G401 (cell line): Measurements from ENCODE around the gene EPHB2. TPM values are rescaled to one million over a fixed set of nuclear protein-coding genes. Genes with fewer than 3 reads are reported as not detected.
"Not testable (repeated sequence)": the region's sequence is repeated elsewhere in the genome, so short reads cannot be mapped to it uniquely, and the experiment has no call there.

Experiments used
- DNase-seq: peaks from one replicate; pipeline ENCODE4 v3.0.0-alpha.2; 2015; ENCODE audit warnings: low spot score
- in situ Hi-C: cut with HindIII; loops from 2 replicates; pipeline ENCODE4 v1.10.0; 2016; ENCODE audit warnings: low sequenced_read_pairs, mixed read lengths
- total RNA-seq: library from RNA; depleted of rRNA; stranded (reverse); fragments of >200 nt; shearing (Covaris generic); gene quantifications from 2 replicates; pipeline ENCODE4 v1.2.3, GENCODE V29; 2014

EPHB2 gene
- total RNA-seq, 1 experiment from 2014 or later, result 0.14 TPM

- in situ Hi-C loops, result no loop called here
- no peak for DNase-seq
Measured at GRCh38 chr1:22687191-22687590, 23.4 kb upstream of the EPHB2 start.

- in situ Hi-C loops, result no loop called here
- no peak for DNase-seq
Measured at GRCh38 chr1:22688466-22688865, 22.2 kb upstream of the EPHB2 start.

GRCh38 chr1:22689505-22689904 lies 21.1 kb upstream of the EPHB2 start:
- DNase-seq, result no peak
- in situ Hi-C loops, result no loop called here

DNA sequence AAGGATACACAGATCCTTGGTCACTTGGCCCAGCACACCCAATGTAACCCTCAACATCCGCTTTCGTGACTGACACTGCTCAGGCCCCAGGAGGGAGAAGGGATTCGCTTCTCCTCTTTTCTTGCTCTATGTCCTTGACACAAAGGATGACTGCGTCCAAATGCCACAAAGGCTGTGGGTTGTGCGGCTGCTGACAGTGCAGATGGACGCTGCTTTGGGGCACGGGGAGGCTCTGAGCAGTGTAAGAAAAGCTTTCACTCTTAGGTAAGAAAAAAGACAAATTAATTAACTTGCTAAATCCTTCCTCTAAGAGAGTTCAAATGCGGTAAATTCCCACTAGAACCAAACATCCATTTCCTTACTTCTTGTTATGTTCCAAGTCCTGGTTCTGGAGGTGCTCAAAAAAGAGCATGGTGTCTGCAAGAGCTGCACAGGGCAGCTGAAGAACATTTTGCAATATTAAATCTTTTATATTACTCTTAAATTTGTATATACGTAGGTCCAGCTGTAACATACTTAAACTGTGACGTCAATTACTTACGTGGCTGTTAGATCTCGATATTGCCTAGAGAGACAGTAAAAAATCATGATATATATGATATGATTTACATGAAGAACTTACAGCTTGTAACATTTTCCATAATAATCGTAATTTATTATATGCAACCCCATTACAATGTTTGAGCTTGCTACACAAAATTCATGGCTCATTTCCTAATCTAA lies 19.4 kb upstream of the EPHB2 start:
- in situ Hi-C loops, result no loop called here
- DNase-seq, result no peak

- DNase-seq, result no peak
- in situ Hi-C loops, result no loop called here
Measured at GRCh38 chr1:22694172-22694571, 16.5 kb upstream of the EPHB2 start.

DNA sequence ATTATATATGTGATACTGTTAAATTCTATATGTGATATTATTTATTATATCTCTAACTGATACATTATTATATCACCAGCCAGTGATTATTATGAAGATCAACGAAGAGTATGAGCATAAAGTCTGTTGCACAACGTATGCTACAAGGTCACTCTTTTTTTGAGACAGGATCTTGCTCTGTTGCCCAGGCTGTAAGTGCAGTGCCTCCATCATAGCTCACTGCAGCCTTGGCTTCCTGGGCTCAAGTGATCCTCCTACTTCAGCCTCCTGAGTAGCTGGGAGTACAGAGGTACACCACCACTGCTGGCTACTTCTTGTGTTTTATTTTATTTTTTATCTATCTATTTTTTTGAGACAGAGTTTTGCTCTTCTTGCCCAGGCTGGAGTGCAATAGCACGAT lies 14.0 kb upstream of the EPHB2 start:
- no peak for DNase-seq
- in situ Hi-C loops, result no loop called here

GRCh38 chr1:22697980-22698379 lies 12.7 kb upstream of the EPHB2 start:
- in situ Hi-C loops, result no loop called here
- DNase-seq, result no peak

GRCh38 chr1:22699681-22700520 lies 10.7 kb upstream of the EPHB2 start:
- no peak for DNase-seq
- in situ Hi-C loops, result no loop called here

DNA sequence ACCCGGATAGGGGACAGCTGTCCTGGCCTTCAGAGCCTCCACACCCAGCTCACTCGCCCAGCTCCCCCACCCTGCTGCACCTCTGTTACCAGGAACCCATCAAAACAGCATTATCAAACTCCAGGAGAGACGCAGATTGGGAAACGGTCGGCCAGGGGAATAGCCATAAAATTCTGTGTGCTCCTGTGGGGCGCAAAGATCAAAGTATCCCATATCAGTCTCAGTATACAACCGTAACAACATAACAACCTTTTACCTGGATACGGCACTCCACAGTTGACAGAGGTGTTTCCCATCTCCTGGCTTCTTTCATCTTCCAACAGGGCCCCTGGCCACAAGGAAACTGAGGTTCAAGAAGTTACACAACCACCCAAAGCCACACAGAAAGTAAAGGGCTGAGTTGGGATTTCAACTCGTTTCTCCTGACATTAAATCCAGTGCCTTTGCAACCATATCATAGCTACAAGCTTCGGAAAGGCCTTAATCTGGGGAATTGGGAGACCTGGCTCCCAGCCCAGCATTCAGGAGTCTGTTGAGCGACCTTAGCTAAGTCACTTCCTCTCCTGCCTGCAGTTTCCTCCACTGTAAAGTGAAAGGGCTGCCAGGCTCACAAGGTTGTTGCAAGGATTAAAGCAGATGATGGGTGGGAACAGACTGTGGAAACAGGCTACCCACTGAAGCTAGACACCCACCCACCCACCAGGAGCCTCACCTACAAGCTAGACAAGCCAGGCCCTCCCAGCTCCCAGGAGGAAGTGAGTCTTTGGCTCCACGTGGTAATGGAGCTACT lies 8.1 kb upstream of the EPHB2 start:
- no peak for DNase-seq
- in situ Hi-C loops, result no loop called here

DNA sequence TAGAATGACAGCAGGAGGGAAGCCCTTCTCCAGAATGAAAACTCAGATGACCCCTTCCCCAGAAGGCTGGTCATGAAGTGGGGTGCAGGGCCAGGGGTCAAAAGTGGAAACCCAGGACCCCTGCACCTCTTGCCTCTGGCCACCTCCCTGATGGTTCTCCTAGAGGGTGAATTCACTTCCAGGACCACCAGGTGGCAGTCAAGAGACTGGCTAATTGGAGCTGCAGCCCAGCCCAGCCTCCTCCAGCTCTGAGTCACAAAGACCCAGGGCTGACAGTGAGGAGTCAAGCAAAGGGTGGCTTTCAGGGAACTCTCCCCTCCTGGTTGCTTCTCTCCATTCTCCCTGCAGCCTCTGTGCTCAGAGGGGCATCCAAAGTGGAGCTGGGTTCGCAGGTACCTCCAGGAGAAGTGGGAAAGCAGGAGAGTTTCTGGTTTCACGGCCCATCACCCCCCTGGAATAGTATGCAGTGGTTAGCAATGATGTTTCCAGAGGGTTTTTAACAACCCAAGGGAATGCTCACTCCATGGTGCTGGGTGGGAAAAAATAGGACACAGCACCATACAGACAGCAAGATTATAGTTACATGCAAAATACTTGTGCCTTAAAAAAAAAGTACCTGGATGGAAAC lies 6.1 kb upstream of the EPHB2 start:
- in situ Hi-C loops, result loop anchor here (5.0 kb wide), 1 partner anchor 53 kb away; no protein-coding TSS in a partner anchor
- peak; percentile 80 for DNase-seq

DNA sequence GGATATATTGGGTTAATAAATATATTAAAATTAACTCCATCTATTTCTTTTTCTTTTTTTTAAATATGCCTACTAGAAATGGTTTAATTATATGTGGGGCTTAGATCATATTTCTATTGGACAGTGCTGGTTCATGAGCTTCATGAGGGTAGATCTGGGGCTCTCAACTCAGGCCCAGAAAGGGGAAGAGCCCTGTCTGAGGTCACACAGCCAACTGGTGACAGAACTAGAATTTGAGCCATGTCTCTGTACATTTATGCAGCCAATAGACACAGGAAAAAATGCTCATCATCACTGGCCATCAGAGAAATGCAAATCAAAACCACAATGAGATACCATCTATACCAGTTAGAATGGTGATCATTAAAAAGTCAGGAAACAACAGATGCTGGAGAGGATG lies 5.1 kb upstream of the EPHB2 start:
- DNase-seq, result no peak
- in situ Hi-C loops, result loop anchor here (5.0 kb wide), 1 partner anchor 52 kb away; no protein-coding TSS in a partner anchor

GRCh38 chr1:22706100-22706499 lies 4.5 kb upstream of the EPHB2 start:
- in situ Hi-C loops, result loop anchor here (5.0 kb wide), 1 partner anchor 51 kb away; no protein-coding TSS in a partner anchor
- DNase-seq, result not testable (repeated sequence)

DNA sequence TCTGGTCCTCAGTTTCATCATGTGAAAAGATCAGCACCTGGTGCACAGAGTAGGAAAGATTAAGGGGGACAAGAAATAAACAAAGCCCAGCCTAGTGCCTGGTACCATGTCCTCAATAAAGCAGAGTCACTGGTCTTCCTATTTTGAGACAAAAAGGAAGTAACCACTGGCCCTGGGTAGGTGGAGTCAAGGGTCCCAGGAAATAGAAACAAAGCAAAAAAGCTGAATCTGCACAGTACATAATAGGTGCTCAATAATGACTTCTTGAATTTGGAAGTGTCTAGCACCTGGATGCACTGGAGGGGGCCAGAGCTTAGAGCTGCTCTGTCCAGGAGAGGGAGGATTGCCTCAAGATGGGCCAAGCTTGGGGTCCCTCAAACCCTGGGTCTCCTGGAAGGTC lies 1.9 kb upstream of the EPHB2 start:
- in situ Hi-C loops, result loop anchor here (5.0 kb wide), 1 partner anchor 49 kb away; no protein-coding TSS in a partner anchor
- DNase-seq, result no peak

DNA sequence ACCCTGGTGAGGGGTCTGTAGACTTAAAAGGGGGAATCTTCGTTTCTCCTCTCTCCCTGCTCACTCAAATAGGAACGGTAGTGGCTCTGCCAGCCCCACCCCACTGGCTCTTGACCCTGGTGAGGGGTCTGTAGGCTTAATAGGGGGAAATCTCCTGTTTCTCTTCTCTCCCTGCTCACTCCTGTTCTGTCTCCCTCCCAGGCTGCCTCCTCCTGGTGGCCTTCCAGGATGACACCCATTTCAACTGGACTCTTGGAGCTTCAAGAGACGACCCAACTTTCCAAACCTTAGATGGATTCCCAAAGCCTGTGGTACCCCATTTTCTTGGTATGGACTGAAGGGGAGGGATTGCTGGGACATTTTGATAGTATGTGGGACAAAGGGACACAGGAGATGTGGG lies 1.4 kb upstream of the EPHB2 start:
- DNase-seq, result no peak
- in situ Hi-C loops, result loop anchor here (5.0 kb wide), 1 partner anchor 48 kb away; no protein-coding TSS in a partner anchor

DNA sequence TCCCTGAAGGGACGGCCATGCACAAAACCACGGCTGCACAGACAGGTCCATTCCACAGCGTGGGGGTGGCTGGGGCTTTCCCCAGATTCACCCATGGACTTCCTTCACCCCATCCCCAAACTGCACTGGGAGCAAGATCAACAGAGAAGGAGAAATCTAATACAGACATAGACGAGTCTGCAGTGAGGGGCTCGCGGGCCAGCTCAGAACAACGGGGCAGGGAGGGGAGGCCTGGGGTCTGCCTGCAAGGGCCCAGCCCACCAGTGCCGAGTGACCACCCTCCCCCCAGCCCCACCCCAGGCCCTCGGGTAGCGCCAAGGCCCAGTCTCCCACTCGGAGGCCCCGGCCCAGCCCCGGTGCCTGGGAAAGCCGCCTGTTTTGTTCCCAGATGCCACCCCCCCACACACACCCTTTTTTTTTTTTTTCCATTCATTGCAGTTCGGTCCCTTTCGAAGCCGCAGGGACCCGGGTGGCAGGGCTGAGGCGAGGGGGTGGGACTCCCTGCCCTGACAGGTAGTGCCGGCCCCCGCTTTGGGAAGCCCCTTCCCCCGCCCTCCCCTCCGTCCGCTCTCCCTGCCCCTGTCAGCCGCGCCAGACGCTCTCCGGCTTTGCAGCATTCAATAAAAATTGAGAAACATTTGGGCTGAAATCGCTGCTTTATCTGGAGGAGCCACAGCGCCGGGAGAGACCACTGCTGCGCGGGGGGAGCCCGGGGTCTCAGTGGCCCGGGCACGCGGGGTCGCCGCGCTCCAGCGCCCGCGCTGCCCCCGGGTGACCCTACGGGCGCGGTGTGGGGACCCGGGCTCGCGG lies 543 bp upstream of the EPHB2 start:
- in situ Hi-C loops, result loop anchor here (5.0 kb wide), 1 partner anchor 47 kb away; no protein-coding TSS in a partner anchor
- DNase-seq, result peak; percentile 43

DNA sequence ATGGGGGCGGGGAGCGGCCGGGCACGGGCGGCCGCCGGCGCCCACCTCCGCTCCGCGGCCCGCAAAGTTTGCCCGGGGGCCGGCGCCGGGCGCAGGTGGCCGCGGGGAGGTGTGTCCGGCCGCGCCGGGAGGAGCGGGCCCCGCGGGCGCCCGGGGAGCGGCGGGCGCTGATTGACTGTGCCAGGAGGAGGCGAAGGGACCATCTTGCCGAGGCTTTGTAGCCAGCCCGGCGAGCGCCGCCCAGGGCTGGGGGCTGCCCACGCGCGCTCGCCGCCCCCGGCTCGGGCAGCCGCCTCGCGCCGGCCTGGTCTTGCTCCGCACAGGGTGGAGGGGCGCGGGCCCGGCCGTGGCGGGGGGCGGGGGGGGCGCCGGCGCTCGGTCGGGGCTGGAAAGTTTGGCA lies 432 bp downstream of the EPHB2 start:
- in situ Hi-C loops, result no loop called here
- no peak for DNase-seq

DNA sequence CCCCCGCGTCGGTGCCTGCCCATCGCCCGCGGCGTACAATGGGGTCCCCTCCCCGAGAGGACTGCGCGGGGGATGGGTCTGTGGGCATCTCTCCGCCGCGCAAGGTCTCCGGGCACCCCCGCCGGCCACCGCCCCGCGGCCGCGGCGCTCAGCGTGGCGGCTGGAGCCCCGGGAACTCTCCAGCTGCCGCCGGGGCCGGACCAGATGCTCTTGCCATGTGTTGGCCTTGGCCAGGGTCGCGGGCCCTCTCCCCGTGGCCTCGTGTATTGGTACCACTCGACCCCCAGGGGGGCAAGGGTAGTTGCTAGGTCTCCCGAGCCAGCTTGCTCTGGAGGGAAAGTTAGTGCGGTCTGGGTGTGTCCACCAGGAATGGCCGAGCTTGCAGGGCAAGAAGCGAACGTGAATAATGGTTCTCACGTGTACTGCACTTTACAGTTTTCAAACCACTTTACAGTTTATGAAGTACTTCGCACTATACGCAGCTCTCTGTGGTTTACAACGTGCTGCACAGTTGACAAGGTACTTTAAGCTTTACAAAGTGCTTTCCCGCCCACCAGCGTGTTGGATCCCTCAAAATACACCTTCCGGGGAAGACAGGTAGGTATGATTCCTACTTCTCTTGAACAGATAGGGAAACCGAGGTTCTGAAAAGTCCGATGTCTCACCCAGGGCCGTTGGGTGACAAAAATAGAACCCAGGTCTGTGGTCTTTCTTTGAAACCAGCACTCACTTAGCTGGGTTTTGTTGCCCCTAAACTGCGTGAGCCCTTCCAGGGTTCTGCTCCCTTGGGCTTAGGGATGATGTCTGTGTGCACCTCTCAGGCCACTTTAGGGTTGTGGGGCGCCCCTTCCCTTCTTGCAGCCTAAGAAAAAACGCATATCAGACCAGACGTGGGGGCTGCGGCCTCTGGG lies 1.2 kb downstream of the EPHB2 start:
- DNase-seq, result no peak
- in situ Hi-C loops, result no loop called here
